A549 (cell line): ENCODE data around the gene ZP2. TPM values are rescaled to one million over a fixed set of nuclear protein-coding genes. Genes with fewer than 3 reads are reported as not detected.

Experiments used
- ATAC-seq, 2 experiments: fragments of 200-7000 bp in 1 of 2; fragments of >200 bp in 1 of 2; cut with Nextera tagmentation in 1 of 2; cut with Tn5 transposase in 1 of 2; 3 replicates each; pipeline versions ENCODE4 v1.8.0 to v1.9.1; 2018 to 2020; ENCODE audit warnings: mild to moderate bottlenecking in 1 of 2, moderate library complexity in 1 of 2
- CTCF ChIA-PET: fragments of 300-600 bp; sonication (Branson Sonifier 250); formaldehyde crosslinking; extraction: SDS; loops from one replicate; lab custom pipeline; 2021; ENCODE audit warnings: antibody characterized with exemption, inconsistent platforms; lab: Yijun Ruan, JAX
- POLR2A ChIA-PET: fragments of 350-600 bp; formaldehyde crosslinking; extraction: SDS; loops from one replicate; lab custom pipeline; 2021; ENCODE audit warnings: antibody characterized with exemption, inconsistent platforms; lab: Yijun Ruan, JAX
- DNase-seq, 2 experiments: peaks; one replicate each; pipeline versions ENCODE4 v3.0.0 to v3.0.0-alpha.2; 2011 to 2016; ENCODE audit warnings: low read depth in 1 of 2, low spot score in 1 of 2
- FAIRE-seq: peaks from 2 replicates; lab custom pipeline; 2011; peaks lifted over from hg19 to GRCh38; lab: Jason Lieb, UNC
- H3K27ac ChIP-seq, 2 experiments: fragments of >200 bp; sonication (Bioruptor Twin); formaldehyde crosslinking; 3 replicates each; pipeline ENCODE4 v1.5.1; 2016 to 2017
- H3K4me1 ChIP-seq: fragments of >200 bp; sonication (Bioruptor Twin); formaldehyde crosslinking; 3 replicates; pipeline ENCODE4 v1.6.1; 2016
- H3K4me2 ChIP-seq: fragments of >200 bp; sonication (Bioruptor Twin); formaldehyde crosslinking; 3 replicates; pipeline ENCODE4 v1.6.1; 2016
- H3K4me3 ChIP-seq: fragments of >200 bp; sonication (Bioruptor Twin); formaldehyde crosslinking; 3 replicates; pipeline ENCODE4 v1.5.1; 2016
- H3K9me3 ChIP-seq: fragments of >200 bp; sonication (Bioruptor Twin); formaldehyde crosslinking; 3 replicates; pipeline ENCODE4 v1.6.1; 2016
- BCL3 ChIP-seq: fragments of >200 bp; sonication (Bioruptor Twin); formaldehyde crosslinking; IDR thresholded peaks from 3 replicates; pipeline ENCODE4 v1.6.1; 2016
- BHLHE40 ChIP-seq: IDR thresholded peaks from 2 replicates; pipeline ENCODE4 v1.6.1; 2012; ENCODE audit warnings: low read depth, low read length, inconsistent platforms
- CTCF ChIP-seq: fragments of >200 bp; sonication (Bioruptor Twin); formaldehyde crosslinking; IDR thresholded peaks from 3 replicates; pipeline ENCODE4 v1.5.1; 2016
- E2F6 ChIP-seq: IDR thresholded peaks from 2 replicates; pipeline ENCODE4 v1.6.1; 2012; ENCODE audit warnings: low read depth, borderline replicate concordance
- EHF ChIP-seq: fragments of 250-450 bp; sonication (Bioruptor Pico); IDR thresholded peaks from 2 replicates; pipeline ENCODE4 v1.5.0; 2020; ENCODE audit warnings: mild to moderate bottlenecking
- EHMT2 ChIP-seq: fragments of 200-600 bp; sonication (generic); IDR thresholded peaks from 2 replicates; pipeline ENCODE4 v1.6.1; 2016; ENCODE audit warnings: antibody characterized with exemption, low read depth, mild to moderate bottlenecking, moderate library complexity
- ELK1 ChIP-seq: fragments of 150-350 bp; IDR thresholded peaks from 2 replicates; pipeline ENCODE4 v1.6.1; 2014; ENCODE audit warnings: low read depth, mild to moderate bottlenecking, low read length
- EP300 ChIP-seq, 2 experiments: fragments of >200 bp; sonication (Bioruptor Twin); formaldehyde crosslinking; IDR thresholded peaks; 2 replicates in 1 of 2; 3 replicates in 1 of 2; pipeline ENCODE4 v1.6.1; 2016 to 2017
- FOSB ChIP-seq: fragments of 250-450 bp; sonication (Bioruptor Pico); IDR thresholded peaks from 2 replicates; pipeline ENCODE4 v1.5.0; 2020; ENCODE audit warnings: mild to moderate bottlenecking, moderate library complexity
- FOXS1 ChIP-seq: fragments of 250-450 bp; sonication (Bioruptor Pico); IDR thresholded peaks from 2 replicates; pipeline ENCODE4 v1.5.0; 2020; ENCODE audit warnings: mild to moderate bottlenecking, moderate library complexity
- HEYL ChIP-seq: fragments of 250-450 bp; sonication (Bioruptor Pico); IDR thresholded peaks from 2 replicates; pipeline ENCODE4 v1.8.0; 2021; ENCODE audit warnings: mild to moderate bottlenecking, moderate library complexity
- HOXB5 ChIP-seq: fragments of 250-450 bp; sonication (Bioruptor Pico); IDR thresholded peaks from 2 replicates; pipeline ENCODE4 v1.5.0; 2020; ENCODE audit warnings: mild to moderate bottlenecking, moderate library complexity
- MAFK ChIP-seq: fragments of 450-650 bp; IDR thresholded peaks from 2 replicates; pipeline ENCODE4 v1.6.1; 2014; ENCODE audit not compliant: partially characterized antibody
- MAZ ChIP-seq: fragments of 150-350 bp; IDR thresholded peaks from 2 replicates; pipeline ENCODE4 v1.6.1; 2014; ENCODE audit warnings: antibody characterized with exemption, low read depth, low read length, borderline replicate concordance
- MYC ChIP-seq: IDR thresholded peaks from 2 replicates; pipeline ENCODE4 v1.6.1; 2012; ENCODE audit warnings: mild to moderate bottlenecking, inconsistent platforms, low read length, improper control_type of control experiment, borderline replicate concordance
- PBX3 ChIP-seq: IDR thresholded peaks from 2 replicates; pipeline ENCODE4 v1.6.1; 2012
- RAD21 ChIP-seq, 2 experiments: fragments of >200 bp in 1 of 2; sonication (Bioruptor Twin) in 1 of 2; formaldehyde crosslinking in 1 of 2; IDR thresholded peaks in 1 of 2; conservative IDR thresholded peaks in 1 of 2; 2 replicates in 1 of 2; 3 replicates in 1 of 2; pipeline ENCODE4 v1.6.1; 2012 to 2018; ENCODE audit warnings: inconsistent platforms in 1 of 2
- RARB ChIP-seq: fragments of 250-450 bp; sonication (Bioruptor Pico); IDR thresholded peaks from 2 replicates; pipeline ENCODE4 v1.8.0; 2021; ENCODE audit warnings: mild to moderate bottlenecking, moderate library complexity
- REST ChIP-seq: fragments of 200-600 bp; sonication (generic); IDR thresholded peaks from 2 replicates; pipeline ENCODE4 v1.6.1; 2016; ENCODE audit warnings: antibody characterized with exemption, mild to moderate bottlenecking, moderate library complexity
- RFX5 ChIP-seq: fragments of 450-650 bp; IDR thresholded peaks from 2 replicates; pipeline ENCODE4 v1.7.1; 2014; ENCODE audit warnings: antibody characterized with exemption, mild to moderate bottlenecking, moderate library complexity
- RNF2 ChIP-seq: fragments of 200-600 bp; sonication (generic); IDR thresholded peaks from 2 replicates; pipeline ENCODE4 v1.6.1; 2016; ENCODE audit warnings: low read depth, mild to moderate bottlenecking, antibody characterized with exemption, moderate library complexity, borderline replicate concordance
- TP53 ChIP-seq: fragments of 250-450 bp; sonication (Bioruptor Pico); IDR thresholded peaks from 2 replicates; pipeline ENCODE4 v1.5.0; 2021; ENCODE audit warnings: mild to moderate bottlenecking, moderate library complexity
- USF2 ChIP-seq: fragments of 450-650 bp; IDR thresholded peaks from 2 replicates; pipeline ENCODE4 v1.6.1; 2014; ENCODE audit warnings: antibody characterized with exemption
- ZNF302 ChIP-seq: fragments of 250-450 bp; sonication (Bioruptor Pico); IDR thresholded peaks from 2 replicates; pipeline ENCODE4 v1.9.0; 2021; ENCODE audit warnings: inconsistent platforms, mild to moderate bottlenecking, moderate library complexity
- WGBS: methylation state at CpG from one replicate; pipeline ENCODE4 v1.1.6; 2017; ENCODE audit errors: missing lambda C conversion rate; 5-methylcytosine and 5-hydroxymethylcytosine counted together
- polyA plus RNA-seq, 4 experiments: library from polyadenylated mRNA; depleted of rRNA in 3 of 4; stranded (reverse); fragments of >200 nt; fragmentation: RNase III in 1 of 4; extraction: RNeasy Plus Mini Kit Qiagen cat#74134 plus additional on column Dnase treatment in 1 of 4; gene quantifications; 2 replicates in 3 of 4; 3 replicates in 1 of 4; pipeline ENCODE4 v1.2.3, GENCODE V29; 2011 to 2017

The ZP2 gene
- polyA plus RNA-seq, 2 of the 4 experiments (the other 2 are of a cell fraction): not detected

GRCh38 chr16:21190599-21190998, 20.8 kb downstream of the ZP2 start (continued):
- TF ChIP-seq HOXB5 (CRISPR knock-in tag) (no peak), EHMT2 (no peak), RARB (CRISPR knock-in tag) (no peak), E2F6 (no peak), MYC (no peak), REST (no peak), RFX5 (no peak), RNF2 (no peak)

GRCh38 chr16:21190013-21190412, 21.4 kb downstream of the ZP2 start:
- no peak overlapping the region for H3K4me3 ChIP-seq
- ATAC-seq (no peak), FAIRE-seq (no peak), DNase-seq (no peak)
- CTCF ChIA-PET: interaction anchor here (1.5 to 11.5 kb wide), 14 partner anchors 11 to 1131 kb away, joined by 3 to 160 read pairs (median 14); partner anchors contain the start of genes CRYM and LDAF1
- H3K4me2 ChIP-seq: no peak overlapping the region
- H3K4me1 ChIP-seq: peaks cover 10% of the 10 kb centered on the region; the same call in 2 of the 3 replicates
- H3K27ac ChIP-seq: no peak overlapping the region
- POLR2A ChIA-PET: no interaction called here
- 60% methylated on average over 4 of the region's 4 CpGs for WGBS
- TF ChIP-seq HEYL: no peak
- no peak for TF ChIP-seq FOXS1
- no peak for TF ChIP-seq EHF (CRISPR knock-in tag)
- TF ChIP-seq PBX3: no peak
- TF ChIP-seq USF2: no peak
- TF ChIP-seq ELK1: no peak
- TF ChIP-seq FOSB (CRISPR knock-in tag): no peak
- TF ChIP-seq CTCF: no peak
- TF ChIP-seq ZNF302 (CRISPR knock-in tag): no peak
- no peak for TF ChIP-seq BHLHE40
- TF ChIP-seq TP53: no peak
- no peak for TF ChIP-seq MAZ
- TF ChIP-seq EP300 (IDR thresholded peaks at IDR 0.05): no peak
- no peak for TF ChIP-seq REST
- TF ChIP-seq MAFK: no peak
- no peak for TF ChIP-seq RAD21 (conservative IDR thresholded peaks at IDR 0.05 in 1 of 2, IDR thresholded peaks at IDR 0.05 in 1 of 2)
- no peak for TF ChIP-seq BCL3
- peaks cover 3% of the 10 kb centered on the region; the same call in 1 of the 3 replicates for H3K9me3 ChIP-seq
